ENCODE measurements around the gene RNF26. TPM values are rescaled to one million over a fixed set of nuclear protein-coding genes. Genes with fewer than 3 reads are reported as not detected.

Gene RNF26
- total and polyA plus RNA-seq, 4 donors = 6.3 to 19.1 (median 11.1) TPM

DNA sequence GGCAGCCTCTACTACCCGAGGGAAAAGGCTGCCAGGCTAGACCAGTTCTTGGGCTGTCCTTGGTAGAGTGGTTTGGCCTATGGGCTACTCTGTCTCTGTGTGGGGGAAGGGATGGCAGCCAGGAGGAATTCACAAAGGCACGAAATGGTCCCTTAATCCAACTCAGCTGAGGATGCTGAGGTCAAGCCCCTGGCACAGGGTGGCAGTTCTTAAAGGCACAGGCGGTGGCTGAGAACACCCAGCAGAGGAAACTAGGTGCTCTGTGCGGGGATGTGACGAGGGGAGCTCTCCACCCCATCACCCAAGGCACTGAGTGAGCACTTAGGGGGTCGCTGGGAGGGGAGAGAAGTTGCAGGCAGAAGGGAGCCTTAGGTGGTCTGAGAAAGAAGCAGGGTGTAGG is 12.3 kb downstream of the RNF26 start, which contains the start of gene MFRP:
MFRP (minus strand) TSS at position 101 of the 400 bp plus-strand sequence. CDS start 192 bp downstream, outside the sequence.
- H3K4me1 ChIP-seq (ENCODE audit: control insufficient read depth in 4 of 4, insufficient read depth in 4 of 4, low read length in 3 of 4) = no peaks in the 10 kb centered on the region
- no peaks in the 10 kb centered on the region for H3K27me3 ChIP-seq (ENCODE audit: control insufficient read depth in 4 of 4, insufficient read depth in 4 of 4, low read length in 3 of 4)
- no peak within 1 kb of the TSS for H3K27ac ChIP-seq (ENCODE audit: low read depth in 1 of 2, low read length in 2 of 2)
- TF ChIP-seq, protein P1, sequence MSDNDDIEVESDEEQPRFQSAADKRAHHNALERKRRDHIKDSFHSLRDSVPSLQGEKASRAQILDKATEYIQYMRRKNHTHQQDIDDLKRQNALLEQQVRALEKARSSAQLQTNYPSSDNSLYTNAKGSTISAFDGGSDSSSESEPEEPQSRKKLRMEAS (IDR thresholded peaks at IDR 0.05) = no peak
- TF ChIP-seq FOXA1 (IDR thresholded peaks at IDR 0.05) = no peak
- no peak for TF ChIP-seq TAF1 (conservative IDR thresholded peaks at IDR 0.05)
- no peak for TF ChIP-seq RXRA (IDR thresholded peaks at IDR 0.05)
- TF ChIP-seq RAD21 (IDR thresholded peaks at IDR 0.05) = no peak
- no peak for TF ChIP-seq HNF4A (conservative IDR thresholded peaks at IDR 0.05)
- no peak for TF ChIP-seq FOXA2 (IDR thresholded peaks at IDR 0.05)
- TF ChIP-seq, protein P2, sequence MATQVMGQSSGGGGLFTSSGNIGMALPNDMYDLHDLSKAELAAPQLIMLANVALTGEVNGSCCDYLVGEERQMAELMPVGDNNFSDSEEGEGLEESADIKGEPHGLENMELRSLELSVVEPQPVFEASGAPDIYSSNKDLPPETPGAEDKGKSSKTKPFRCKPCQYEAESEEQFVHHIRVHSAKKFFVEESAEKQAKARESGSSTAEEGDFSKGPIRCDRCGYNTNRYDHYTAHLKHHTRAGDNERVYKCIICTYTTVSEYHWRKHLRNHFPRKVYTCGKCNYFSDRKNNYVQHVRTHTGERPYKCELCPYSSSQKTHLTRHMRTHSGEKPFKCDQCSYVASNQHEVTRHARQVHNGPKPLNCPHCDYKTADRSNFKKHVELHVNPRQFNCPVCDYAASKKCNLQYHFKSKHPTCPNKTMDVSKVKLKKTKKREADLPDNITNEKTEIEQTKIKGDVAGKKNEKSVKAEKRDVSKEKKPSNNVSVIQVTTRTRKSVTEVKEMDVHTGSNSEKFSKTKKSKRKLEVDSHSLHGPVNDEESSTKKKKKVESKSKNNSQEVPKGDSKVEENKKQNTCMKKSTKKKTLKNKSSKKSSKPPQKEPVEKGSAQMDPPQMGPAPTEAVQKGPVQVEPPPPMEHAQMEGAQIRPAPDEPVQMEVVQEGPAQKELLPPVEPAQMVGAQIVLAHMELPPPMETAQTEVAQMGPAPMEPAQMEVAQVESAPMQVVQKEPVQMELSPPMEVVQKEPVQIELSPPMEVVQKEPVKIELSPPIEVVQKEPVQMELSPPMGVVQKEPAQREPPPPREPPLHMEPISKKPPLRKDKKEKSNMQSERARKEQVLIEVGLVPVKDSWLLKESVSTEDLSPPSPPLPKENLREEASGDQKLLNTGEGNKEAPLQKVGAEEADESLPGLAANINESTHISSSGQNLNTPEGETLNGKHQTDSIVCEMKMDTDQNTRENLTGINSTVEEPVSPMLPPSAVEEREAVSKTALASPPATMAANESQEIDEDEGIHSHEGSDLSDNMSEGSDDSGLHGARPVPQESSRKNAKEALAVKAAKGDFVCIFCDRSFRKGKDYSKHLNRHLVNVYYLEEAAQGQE (IDR thresholded peaks at IDR 0.05) = no peak
- H3K9ac ChIP-seq (ENCODE audit: low read depth in 1 of 2, low read length in 2 of 2) = no peak within 1 kb of the TSS
- 69% methylated on average over 6 of the region's 6 CpGs for WGBS
- no peaks in the 10 kb centered on the region for H3K9me3 ChIP-seq (ENCODE audit: control insufficient read depth in 4 of 4, low read length in 3 of 4)
- no peak for DNase-seq (ENCODE audit: low spot score)
- H3K4me3 ChIP-seq (ENCODE audit: low read depth in 1 of 3, low read length in 3 of 3) = no peak within 1 kb of the TSS
- H3K36me3 ChIP-seq (ENCODE audit: control insufficient read depth in 4 of 4, insufficient read depth in 3 of 4, low read depth in 1 of 4, low read length in 3 of 4) = no peaks in the 10 kb centered on the region

DNA sequence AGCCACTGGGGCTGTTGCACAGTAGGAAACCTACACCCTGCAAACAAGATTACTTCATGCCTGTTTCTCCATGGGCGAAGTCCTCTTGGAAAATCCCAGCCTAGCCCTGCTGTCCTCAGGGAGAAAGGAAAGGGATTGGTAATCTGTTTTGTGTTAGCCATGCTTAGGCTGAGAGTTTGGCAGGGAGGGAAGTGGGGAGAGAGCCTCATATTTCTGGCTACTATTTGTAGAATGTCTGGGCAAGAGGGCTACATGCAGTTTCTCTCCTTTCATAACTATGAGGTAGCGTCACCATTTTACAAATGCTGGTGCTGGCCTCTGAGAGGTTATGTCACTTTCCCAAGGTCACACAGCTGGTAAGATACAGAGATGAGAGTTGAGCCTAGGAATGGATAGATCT is 12.9 kb downstream of the RNF26 start:
- Histone ChIP-seq H3K4me1 (ENCODE audit: control insufficient read depth in 4 of 4, insufficient read depth in 4 of 4, low read length in 3 of 4) (no peaks in the 10 kb centered on the region), H3K9ac (ENCODE audit: low read depth in 1 of 2, low read length in 2 of 2) (no peak overlapping the region), H3K9me3 (ENCODE audit: control insufficient read depth in 4 of 4, low read length in 3 of 4) (no peaks in the 10 kb centered on the region), H3K27ac (ENCODE audit: low read depth in 1 of 2, low read length in 2 of 2) (no peak overlapping the region), H3K36me3 (ENCODE audit: control insufficient read depth in 4 of 4, insufficient read depth in 3 of 4, low read depth in 1 of 4, low read length in 3 of 4) (no peaks in the 10 kb centered on the region), H3K4me3 (ENCODE audit: low read depth in 1 of 3, low read length in 3 of 3) (no peak overlapping the region), H3K27me3 (ENCODE audit: control insufficient read depth in 4 of 4, insufficient read depth in 4 of 4, low read length in 3 of 4) (no peaks in the 10 kb centered on the region)
- 74% methylated on average over 2 of the region's 2 CpGs for WGBS
- no peak for DNase-seq (ENCODE audit: low spot score)
- TF ChIP-seq, protein P3, sequence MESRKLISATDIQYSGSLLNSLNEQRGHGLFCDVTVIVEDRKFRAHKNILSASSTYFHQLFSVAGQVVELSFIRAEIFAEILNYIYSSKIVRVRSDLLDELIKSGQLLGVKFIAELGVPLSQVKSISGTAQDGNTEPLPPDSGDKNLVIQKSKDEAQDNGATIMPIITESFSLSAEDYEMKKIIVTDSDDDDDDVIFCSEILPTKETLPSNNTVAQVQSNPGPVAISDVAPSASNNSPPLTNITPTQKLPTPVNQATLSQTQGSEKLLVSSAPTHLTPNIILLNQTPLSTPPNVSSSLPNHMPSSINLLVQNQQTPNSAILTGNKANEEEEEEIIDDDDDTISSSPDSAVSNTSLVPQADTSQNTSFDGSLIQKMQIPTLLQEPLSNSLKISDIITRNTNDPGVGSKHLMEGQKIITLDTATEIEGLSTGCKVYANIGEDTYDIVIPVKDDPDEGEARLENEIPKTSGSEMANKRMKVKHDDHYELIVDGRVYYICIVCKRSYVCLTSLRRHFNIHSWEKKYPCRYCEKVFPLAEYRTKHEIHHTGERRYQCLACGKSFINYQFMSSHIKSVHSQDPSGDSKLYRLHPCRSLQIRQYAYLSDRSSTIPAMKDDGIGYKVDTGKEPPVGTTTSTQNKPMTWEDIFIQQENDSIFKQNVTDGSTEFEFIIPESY (IDR thresholded peaks at IDR 0.05) = no peak

DNA sequence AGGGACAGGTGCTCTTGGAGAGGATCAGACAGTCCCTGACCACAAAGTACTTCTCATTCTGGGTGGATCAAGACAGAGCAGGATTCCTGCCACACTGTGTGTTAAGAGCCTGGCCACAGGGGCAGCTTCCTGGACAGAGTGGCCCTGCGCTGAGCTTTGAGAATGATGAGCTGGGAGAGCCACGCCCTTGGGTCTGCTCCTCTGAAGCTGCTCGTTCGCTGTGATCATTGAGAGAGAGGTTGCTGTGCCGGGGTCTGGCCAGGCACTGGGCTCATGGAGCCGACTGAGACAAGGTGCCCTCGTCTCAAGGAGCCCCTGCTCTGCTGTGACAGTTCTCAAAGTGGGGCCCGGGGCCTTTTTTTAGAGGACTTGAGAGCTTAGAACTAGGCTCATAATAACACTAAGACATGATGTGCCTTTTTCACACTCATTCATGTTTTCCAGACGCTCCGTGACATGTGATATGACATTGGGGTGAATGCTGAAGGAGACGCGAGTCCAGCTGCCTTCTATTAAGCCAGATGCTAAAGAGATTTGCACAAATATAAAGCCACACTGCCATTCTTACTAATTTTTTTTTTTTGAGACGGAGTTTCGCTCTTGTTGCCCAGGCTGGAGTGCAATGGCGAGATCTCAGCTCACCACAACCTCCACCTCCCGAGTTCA is 13.7 kb downstream of the RNF26 start:
- H3K4me3 ChIP-seq (ENCODE audit: low read depth in 1 of 3, low read length in 3 of 3) = no peak overlapping the region
- H3K36me3 ChIP-seq (ENCODE audit: control insufficient read depth in 4 of 4, insufficient read depth in 3 of 4, low read depth in 1 of 4, low read length in 3 of 4) = no peaks in the 10 kb centered on the region
- DNase-seq (ENCODE audit: low spot score) = no peak
- TF ChIP-seq RXRA (IDR thresholded peaks at IDR 0.05) = no peak
- no peak for TF ChIP-seq RAD21 (IDR thresholded peaks at IDR 0.05)
- TF ChIP-seq FOXA1 (IDR thresholded peaks at IDR 0.05) = no peak
- TF ChIP-seq HNF4A (conservative IDR thresholded peaks at IDR 0.05) = no peak
- no peak for TF ChIP-seq GABPA (IDR thresholded peaks at IDR 0.05 in 1 of 2, conservative IDR thresholded peaks at IDR 0.05 in 1 of 2)
- TF ChIP-seq, protein P4, sequence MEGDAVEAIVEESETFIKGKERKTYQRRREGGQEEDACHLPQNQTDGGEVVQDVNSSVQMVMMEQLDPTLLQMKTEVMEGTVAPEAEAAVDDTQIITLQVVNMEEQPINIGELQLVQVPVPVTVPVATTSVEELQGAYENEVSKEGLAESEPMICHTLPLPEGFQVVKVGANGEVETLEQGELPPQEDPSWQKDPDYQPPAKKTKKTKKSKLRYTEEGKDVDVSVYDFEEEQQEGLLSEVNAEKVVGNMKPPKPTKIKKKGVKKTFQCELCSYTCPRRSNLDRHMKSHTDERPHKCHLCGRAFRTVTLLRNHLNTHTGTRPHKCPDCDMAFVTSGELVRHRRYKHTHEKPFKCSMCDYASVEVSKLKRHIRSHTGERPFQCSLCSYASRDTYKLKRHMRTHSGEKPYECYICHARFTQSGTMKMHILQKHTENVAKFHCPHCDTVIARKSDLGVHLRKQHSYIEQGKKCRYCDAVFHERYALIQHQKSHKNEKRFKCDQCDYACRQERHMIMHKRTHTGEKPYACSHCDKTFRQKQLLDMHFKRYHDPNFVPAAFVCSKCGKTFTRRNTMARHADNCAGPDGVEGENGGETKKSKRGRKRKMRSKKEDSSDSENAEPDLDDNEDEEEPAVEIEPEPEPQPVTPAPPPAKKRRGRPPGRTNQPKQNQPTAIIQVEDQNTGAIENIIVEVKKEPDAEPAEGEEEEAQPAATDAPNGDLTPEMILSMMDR (IDR thresholded peaks at IDR 0.05; ENCODE audit: low read depth, low read length, missing input control) = no peak
- TF ChIP-seq, protein P3 (IDR thresholded peaks at IDR 0.05) = no peak
- H3K9ac ChIP-seq (ENCODE audit: low read depth in 1 of 2, low read length in 2 of 2) = no peak overlapping the region
- no peak overlapping the region for H3K27ac ChIP-seq (ENCODE audit: low read depth in 1 of 2, low read length in 2 of 2)
- H3K27me3 ChIP-seq (ENCODE audit: control insufficient read depth in 4 of 4, insufficient read depth in 4 of 4, low read length in 3 of 4) = no peaks in the 10 kb centered on the region
- no peaks in the 10 kb centered on the region for H3K9me3 ChIP-seq (ENCODE audit: control insufficient read depth in 4 of 4, low read length in 3 of 4)
- peaks cover 0 to 5% (median 0%) of the 10 kb centered on the region in 4 donors for H3K4me1 ChIP-seq (ENCODE audit: control insufficient read depth in 4 of 4, insufficient read depth in 4 of 4, low read length in 3 of 4)
- WGBS = 84% methylated on average over 16 of the region's 16 CpGs

Data from liver (tissue), 9 donors.